Retinal pigment epithelial cell (primary cell): ENCODE measurements around the gene MAP1B.

Experiments
- DNase-seq: peaks from one replicate; pipeline ENCODE4 v3.0.0-alpha.2; 2010; ENCODE audit warnings: low read depth
- H3K4me3 ChIP-seq: 2 replicates; pipeline ENCODE4 v1.5.1; 2011; ENCODE audit warnings: mild to moderate bottlenecking, low read length, control low read depth, moderate library complexity
- CTCF ChIP-seq: conservative IDR thresholded peaks from 2 replicates; pipeline ENCODE4 v1.5.1; 2011; ENCODE audit warnings: low read depth, low read length, control low read depth, inconsistent platforms

The MAP1B gene

DNA sequence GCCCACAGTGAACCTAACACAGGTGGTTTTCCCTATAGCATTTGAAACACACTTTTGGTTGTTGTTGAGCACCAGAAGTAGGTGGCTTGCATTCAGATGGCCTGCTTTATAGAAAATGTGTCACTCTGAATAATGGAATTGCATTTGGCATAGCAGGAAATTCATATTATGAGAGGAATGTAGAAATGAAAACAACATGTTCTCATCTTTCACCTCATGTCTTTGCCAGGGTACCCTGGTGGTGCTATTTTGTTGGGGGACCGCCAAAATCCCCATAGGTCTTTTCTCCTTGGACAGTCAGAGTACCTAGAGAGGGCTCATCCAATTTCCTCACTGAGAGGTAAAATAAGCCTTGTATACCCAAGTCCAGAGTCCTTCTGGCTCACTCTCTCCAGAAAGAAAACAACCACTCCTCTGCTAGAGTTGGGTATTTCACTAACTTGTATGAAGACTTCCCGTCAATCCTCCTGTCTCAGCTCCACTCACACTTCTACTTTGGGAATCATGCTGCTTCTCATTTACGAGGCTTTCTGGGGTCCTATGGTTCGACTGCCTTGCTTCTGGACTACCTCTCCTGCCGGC lies 145.4 kb downstream of the MAP1B start:
- H3K4me3 ChIP-seq, result no peak overlapping the region
- no peak for DNase-seq
- no peak for TF ChIP-seq CTCF

DNA sequence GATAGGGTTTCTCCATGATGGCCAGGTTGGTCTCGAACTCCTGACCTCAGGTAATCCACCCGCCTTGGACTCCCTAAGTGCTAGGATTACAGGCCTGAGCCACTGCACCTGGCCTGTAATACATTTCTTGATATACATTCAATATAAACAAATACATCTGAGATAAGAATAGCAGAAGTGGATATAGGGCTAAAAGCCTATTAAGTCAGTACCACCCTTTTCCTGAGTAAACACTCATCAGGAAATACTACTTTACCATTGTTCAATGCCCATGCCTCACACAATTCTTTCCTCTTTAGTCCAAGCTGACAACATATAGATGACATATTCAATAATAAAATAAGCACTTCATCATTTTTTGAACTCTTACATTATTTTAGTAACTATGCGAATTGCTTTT lies 148.0 kb downstream of the MAP1B start:
- TF ChIP-seq CTCF, result no peak
- no peak overlapping the region for H3K4me3 ChIP-seq
- DNase-seq, result no peak

DNA sequence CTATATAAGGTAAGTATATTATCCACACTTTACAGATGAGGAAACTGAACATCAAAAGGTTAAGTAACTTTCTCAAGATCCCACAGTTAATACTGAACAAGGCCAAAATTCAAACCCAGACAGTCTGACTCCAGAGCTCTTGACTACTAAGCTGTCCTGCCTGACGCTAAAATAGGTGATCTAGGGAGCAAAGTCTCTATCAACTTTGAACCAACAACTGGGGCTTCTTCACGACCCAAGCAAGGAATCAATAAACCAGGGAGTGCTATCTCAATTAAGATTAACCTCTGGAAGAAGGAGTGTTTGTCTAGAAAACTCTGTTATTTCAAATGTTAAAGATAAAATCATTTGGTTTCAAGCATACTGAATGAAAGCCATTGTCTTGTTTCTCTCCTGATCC lies 148.4 kb downstream of the MAP1B start:
- no peak overlapping the region for H3K4me3 ChIP-seq
- no peak for TF ChIP-seq CTCF
- no peak for DNase-seq

- no peak for TF ChIP-seq CTCF
- DNase-seq, result no peak
Measured at GRCh38 chr5:72256536-72256935, 149.3 kb downstream of the MAP1B start.

More at GRCh38 chr5:72256536-72256935, 149.3 kb downstream of the MAP1B start:
- no peak overlapping the region for H3K4me3 ChIP-seq
